Upper lobe of left lung (tissue), 4 donors: ENCODE data around the gene PCSK5.

Experiments used
- POLR2A ChIP-seq, 4 donors: fragments of 450-650 bp; IDR thresholded peaks; one replicate each; pipeline ENCODE4 v1.5.1; 2016 to 2017; ENCODE audit warnings: antibody characterized with exemption in 4 of 4, mild to moderate bottlenecking in 2 of 4
- TF ChIP-seq, protein P1 (sequence below), 6 experiments: fragments of 450-650 bp in 4 of 6; fragments of 200-600 bp in 2 of 6; sonication (generic) in 2 of 6; IDR thresholded peaks; one replicate each; pipeline ENCODE4 v1.5.1; 2016 to 2019; ENCODE audit warnings: antibody characterized with exemption in 6 of 6

DNA sequence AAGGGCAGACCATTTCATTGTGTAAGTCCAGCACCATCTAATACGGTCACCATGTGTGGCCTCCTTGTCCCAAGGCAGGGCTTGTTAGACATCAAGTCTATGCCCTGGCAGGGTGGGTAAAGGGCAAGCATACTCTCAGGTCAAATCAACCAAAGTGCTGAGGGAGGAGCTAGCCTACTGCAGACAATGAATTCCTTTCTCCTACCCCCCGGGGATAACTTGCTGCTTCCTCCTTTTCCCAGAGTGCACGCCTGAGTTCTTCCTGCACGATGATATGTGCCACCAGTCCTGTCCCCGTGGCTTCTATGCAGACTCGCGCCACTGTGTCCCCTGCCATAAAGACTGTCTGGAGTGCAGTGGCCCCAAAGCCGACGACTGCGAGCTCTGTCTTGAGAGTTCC is 432.3 kb downstream of the PCSK5 start:
- TF ChIP-seq, protein P1, sequence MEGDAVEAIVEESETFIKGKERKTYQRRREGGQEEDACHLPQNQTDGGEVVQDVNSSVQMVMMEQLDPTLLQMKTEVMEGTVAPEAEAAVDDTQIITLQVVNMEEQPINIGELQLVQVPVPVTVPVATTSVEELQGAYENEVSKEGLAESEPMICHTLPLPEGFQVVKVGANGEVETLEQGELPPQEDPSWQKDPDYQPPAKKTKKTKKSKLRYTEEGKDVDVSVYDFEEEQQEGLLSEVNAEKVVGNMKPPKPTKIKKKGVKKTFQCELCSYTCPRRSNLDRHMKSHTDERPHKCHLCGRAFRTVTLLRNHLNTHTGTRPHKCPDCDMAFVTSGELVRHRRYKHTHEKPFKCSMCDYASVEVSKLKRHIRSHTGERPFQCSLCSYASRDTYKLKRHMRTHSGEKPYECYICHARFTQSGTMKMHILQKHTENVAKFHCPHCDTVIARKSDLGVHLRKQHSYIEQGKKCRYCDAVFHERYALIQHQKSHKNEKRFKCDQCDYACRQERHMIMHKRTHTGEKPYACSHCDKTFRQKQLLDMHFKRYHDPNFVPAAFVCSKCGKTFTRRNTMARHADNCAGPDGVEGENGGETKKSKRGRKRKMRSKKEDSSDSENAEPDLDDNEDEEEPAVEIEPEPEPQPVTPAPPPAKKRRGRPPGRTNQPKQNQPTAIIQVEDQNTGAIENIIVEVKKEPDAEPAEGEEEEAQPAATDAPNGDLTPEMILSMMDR (IDR thresholded peaks at IDR 0.05): no peak
- no peak for TF ChIP-seq POLR2A (IDR thresholded peaks at IDR 0.05)
